GM19023 (cell line): ENCODE data around the gene PGK1.
"Not testable (repeated sequence)": the region's sequence is repeated elsewhere in the genome, so short reads cannot be mapped to it uniquely, and the experiment has no call there.

Experiments
- ATAC-seq: cut with Tn5 transposase; IDR thresholded peaks from one replicate; pipeline ENCODE4 v1.9.1; 2021; ENCODE audit warnings: mild to moderate bottlenecking, moderate library complexity; ENCODE audit not compliant: unreplicated experiment

PGK1 gene

GRCh38 chrX:78111140-78111931 lies 7.3 kb downstream of the PGK1 start:
- ATAC-seq = no peak

- ATAC-seq = no peak
Measured at GRCh38 chrX:78116365-78116764, 12.3 kb downstream of the PGK1 start.

- no peak for ATAC-seq
Measured at GRCh38 chrX:78116766-78117165, 12.7 kb downstream of the PGK1 start.

GRCh38 chrX:78118628-78119027 lies 14.6 kb downstream of the PGK1 start:
- ATAC-seq = no peak

GRCh38 chrX:78119521-78120227 lies 15.6 kb downstream of the PGK1 start:
- ATAC-seq = no peak

GRCh38 chrX:78123190-78123589 lies 19.1 kb downstream of the PGK1 start:
- no peak for ATAC-seq

GRCh38 chrX:78124307-78124706 lies 20.3 kb downstream of the PGK1 start:
- no peak for ATAC-seq

- ATAC-seq = no peak
Measured at GRCh38 chrX:78125148-78125547, 21.1 kb downstream of the PGK1 start.

- ATAC-seq = not testable (repeated sequence)
Measured at GRCh38 chrX:78125781-78126180, 21.7 kb downstream of the PGK1 start.

GRCh38 chrX:78129714-78130113 lies 25.7 kb downstream of the PGK1 start:
- ATAC-seq = no peak

- no peak for ATAC-seq
Measured at GRCh38 chrX:78130396-78130795, 26.3 kb downstream of the PGK1 start.

- ATAC-seq = no peak
Measured at GRCh38 chrX:78131117-78131516, 27.1 kb downstream of the PGK1 start.

GRCh38 chrX:78133238-78133960 lies 29.4 kb downstream of the PGK1 start:
- no peak for ATAC-seq

GRCh38 chrX:78139160-78140123 lies 35.4 kb downstream of the PGK1 start, which contains the start of gene TAF9B:
TAF9B (minus strand) TSS chrX:78139650; CDS start chrX:78139611, 39 bp downstream.
- peak; percentile 95 for ATAC-seq

- ATAC-seq = no peak
Measured at GRCh38 chrX:78140206-78140605, 36.2 kb downstream of the PGK1 start.

GRCh38 chrX:78147002-78147540 lies 43.0 kb downstream of the PGK1 start:
- ATAC-seq = not testable (repeated sequence)

- not testable (repeated sequence) for ATAC-seq
Measured at GRCh38 chrX:78157373-78157772, 53.3 kb downstream of the PGK1 start.

- not testable (repeated sequence) for ATAC-seq
Measured at GRCh38 chrX:78157846-78158245, 53.8 kb downstream of the PGK1 start.

GRCh38 chrX:78160711-78161110 lies 56.7 kb downstream of the PGK1 start:
- not testable (repeated sequence) for ATAC-seq

GRCh38 chrX:78163175-78163574 lies 59.1 kb downstream of the PGK1 start:
- not testable (repeated sequence) for ATAC-seq
